Right cardiac atrium (tissue), 5 donors: Measurements from ENCODE around the gene ZNF668. TPM values are rescaled to one million over a fixed set of nuclear protein-coding genes. Genes with fewer than 3 reads are reported as not detected.
"Not testable (repeated sequence)": the region's sequence is repeated elsewhere in the genome, so short reads cannot be mapped to it uniquely, and the experiment has no call there.

Experiments used
- ATAC-seq, 2 donors: fragments of 200-7000 bp; cut with Tn5 transposase; one replicate each; pipeline versions ENCODE4 v1.8.0 to v1.9.1; 2020; ENCODE audit warnings: moderate library complexity in 2 of 2, mild to moderate bottlenecking in 1 of 2
- DNase-seq, 3 donors: peaks; one replicate each; pipeline ENCODE4 v3.0.0-alpha.2; 2020
- H3K27ac ChIP-seq: one replicate; pipeline ENCODE4 v1.5.1; 2013; ENCODE audit warnings: mild to moderate bottlenecking, low read length, control low read depth, moderate library complexity
- H3K27me3 ChIP-seq: one replicate; pipeline ENCODE4 v1.6.1; 2013; ENCODE audit not compliant: control insufficient read depth, insufficient read depth
- H3K4me1 ChIP-seq: one replicate; pipeline ENCODE4 v1.6.1; 2013; ENCODE audit warnings: low read length; ENCODE audit not compliant: control insufficient read depth, insufficient read depth
- H3K4me3 ChIP-seq: one replicate; pipeline ENCODE4 v1.5.1; 2013; ENCODE audit warnings: low read length, control low read depth
- H3K9me3 ChIP-seq: one replicate; pipeline ENCODE4 v1.6.1; 2013; ENCODE audit warnings: low read length; ENCODE audit not compliant: control insufficient read depth
- WGBS: extraction: QIAGEN DNeasy Blood & Tissue Kit; methylation state at CpG from one replicate; pipeline ENCODE4 v1.1.7; 2013; 5-methylcytosine and 5-hydroxymethylcytosine counted together
- intact Hi-C, 4 donors: fragments of 100-400 bp; cut with DNase I; formaldehyde crosslinking; loops; one replicate each; pipeline versions ENCODE4 v1.11.0 to v1.14.0; 2022 to 2023
- polyA plus RNA-seq: library from polyadenylated mRNA; stranded (reverse); fragments of 200-250 nt; gene quantifications from one replicate; pipeline ENCODE4 v1.2.3, GENCODE V29; 2013
- total RNA-seq, 4 donors: library from RNA; stranded (reverse); fragmentation: NEBNext Ultra II Directional; extraction: Animal tissue kit (Norgen Biotek cat#: 25700); gene quantifications; one replicate each; pipeline ENCODE4 v1.2.1, GENCODE V29; 2021
- donor health status: healthy with polysubstance abuse.
- donor health status: DM: no; HTN: yes; CAD: no.
- donor health status: DM: no; HTN: no; CAD: no.
- donor health status: DM: no; HTN: yes; CAD: no; lungs with severe emphysema.
- donor health status: DM: yes; HTN: yes; CAD: no.

ZNF668 gene
- total and polyA plus RNA-seq, 5 donors: 4.6 to 6.6 (median 5.0) TPM

DNA sequence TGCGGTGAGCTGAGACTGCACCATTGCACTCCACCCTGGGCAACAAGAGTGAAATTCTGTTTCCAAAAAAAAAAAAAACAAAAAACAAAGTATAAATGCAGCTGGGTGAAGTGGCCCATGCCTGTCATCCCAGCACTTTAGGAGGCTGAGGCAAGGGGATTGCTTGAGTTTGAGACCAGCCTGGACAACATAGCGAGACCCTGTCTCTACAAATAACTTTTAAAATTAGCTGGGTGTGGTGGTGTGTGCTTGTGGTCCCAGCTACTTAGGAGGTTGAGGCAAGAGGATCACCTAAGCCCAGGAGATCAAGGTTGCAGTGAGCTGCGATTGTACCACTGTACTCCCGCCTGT lies 50.8 kb downstream of the ZNF668 start:
- no peak for DNase-seq
- no peaks in the 10 kb centered on the region for H3K9me3 ChIP-seq
- H3K27ac ChIP-seq: no peak overlapping the region
- no peak for ATAC-seq
- WGBS: 89% methylated on average over 4 of the region's 4 CpGs
- no peaks in the 10 kb centered on the region for H3K27me3 ChIP-seq
- H3K4me3 ChIP-seq: no peak overlapping the region
- intact Hi-C loops: no loop called here
- H3K4me1 ChIP-seq: no peaks in the 10 kb centered on the region

DNA sequence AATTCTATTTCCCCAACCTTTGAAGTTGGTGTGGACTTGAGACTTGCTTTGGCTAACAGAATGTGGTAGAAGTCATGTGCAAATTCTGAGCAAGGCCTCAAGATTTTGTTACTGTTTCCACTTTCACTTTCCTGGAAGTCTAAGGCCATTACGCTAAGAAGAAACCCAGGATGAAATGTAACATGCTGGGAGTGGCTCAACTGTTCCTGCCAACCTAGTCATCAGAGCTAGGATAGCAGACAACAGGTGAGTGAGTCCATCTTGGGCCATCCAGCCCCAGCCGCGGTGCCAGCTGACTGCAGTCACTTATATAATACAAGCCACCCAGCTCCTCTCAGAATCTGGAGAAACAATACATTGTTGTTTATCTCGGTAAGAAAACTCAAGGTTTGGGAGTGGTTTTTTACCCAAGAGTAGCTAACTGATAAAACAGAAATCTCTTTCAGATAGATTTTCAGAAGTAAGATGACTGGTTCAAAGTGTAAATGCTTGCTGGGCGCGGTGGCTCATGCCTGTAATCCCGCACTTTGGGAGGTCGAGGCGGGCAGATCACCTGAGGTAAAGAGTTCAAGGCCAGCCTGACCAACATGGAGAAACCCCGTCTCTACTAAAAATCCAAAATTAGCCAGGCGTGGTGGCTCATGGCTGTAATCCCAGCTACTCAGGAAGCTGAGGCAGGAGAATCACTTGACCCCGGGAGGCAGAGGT lies 51.3 kb downstream of the ZNF668 start:
- Histone ChIP-seq H3K4me3 (no peak overlapping the region), H3K27me3 (no peaks in the 10 kb centered on the region), H3K27ac (no peak overlapping the region), H3K4me1 (no peaks in the 10 kb centered on the region), H3K9me3 (no peaks in the 10 kb centered on the region)
- no peak for DNase-seq
- 80% methylated on average over 12 of the region's 12 CpGs for WGBS
- intact Hi-C loops: no loop called here
- no peak for ATAC-seq

DNA sequence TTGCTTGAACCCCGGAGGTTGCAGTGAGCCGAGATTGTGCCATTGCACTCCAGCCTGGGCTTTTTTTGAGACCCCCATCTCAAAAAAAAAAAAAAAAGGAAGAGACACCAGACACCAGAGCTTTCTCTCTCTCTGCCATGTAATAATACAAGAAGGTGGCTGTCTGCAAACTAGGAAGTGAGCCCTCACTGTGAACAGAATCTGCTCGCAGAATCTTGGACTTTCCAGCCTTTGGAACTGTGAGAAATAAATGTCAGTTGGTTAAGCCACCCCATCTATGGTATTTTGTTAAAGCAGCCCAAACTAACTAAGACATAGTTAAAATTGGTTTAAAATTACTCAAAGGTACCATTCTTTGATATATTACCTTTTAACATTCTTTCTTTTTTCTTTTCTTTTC lies 53.5 kb downstream of the ZNF668 start:
- intact Hi-C loops: no loop called here
- ATAC-seq (no peak), DNase-seq (no peak)
- Histone ChIP-seq H3K4me1 (no peaks in the 10 kb centered on the region), H3K9me3 (no peaks in the 10 kb centered on the region), H3K27ac (no peak overlapping the region), H3K4me3 (no peak overlapping the region), H3K27me3 (no peaks in the 10 kb centered on the region)
- WGBS: 95% methylated on average over 3 of the region's 3 CpGs

GRCh38 chr16:31017756-31018155 lies 56.3 kb downstream of the ZNF668 start:
- H3K27me3 ChIP-seq, ATAC-seq, H3K27ac ChIP-seq, intact Hi-C loops, H3K4me3 ChIP-seq, H3K4me1 ChIP-seq, H3K9me3 ChIP-seq: not testable (repeated sequence)
- peak in 1 of 3 donors; percentile 4 for DNase-seq
- WGBS: 92% methylated on average over 10 of the region's 10 CpGs

- no peaks in the 10 kb centered on the region for H3K4me1 ChIP-seq
- H3K4me3 ChIP-seq: no peak overlapping the region
- H3K27me3 ChIP-seq: no peaks in the 10 kb centered on the region
- no peak overlapping the region for H3K27ac ChIP-seq
- H3K9me3 ChIP-seq: no peaks in the 10 kb centered on the region
- intact Hi-C loops: no loop called here
- DNase-seq (peak in 1 of 3 donors; percentile 28), ATAC-seq (no peak)
- WGBS: 64% methylated on average over 6 of the region's 6 CpGs
These were observed 58.0 kb downstream of the ZNF668 start for GRCh38 chr16:31016018-31016417.

GRCh38 chr16:31013292-31013691 lies 60.7 kb downstream of the ZNF668 start:
- H3K9me3 ChIP-seq, H3K4me1 ChIP-seq, intact Hi-C loops, DNase-seq, H3K27me3 ChIP-seq, ATAC-seq, H3K4me3 ChIP-seq, H3K27ac ChIP-seq: not testable (repeated sequence)

DNA sequence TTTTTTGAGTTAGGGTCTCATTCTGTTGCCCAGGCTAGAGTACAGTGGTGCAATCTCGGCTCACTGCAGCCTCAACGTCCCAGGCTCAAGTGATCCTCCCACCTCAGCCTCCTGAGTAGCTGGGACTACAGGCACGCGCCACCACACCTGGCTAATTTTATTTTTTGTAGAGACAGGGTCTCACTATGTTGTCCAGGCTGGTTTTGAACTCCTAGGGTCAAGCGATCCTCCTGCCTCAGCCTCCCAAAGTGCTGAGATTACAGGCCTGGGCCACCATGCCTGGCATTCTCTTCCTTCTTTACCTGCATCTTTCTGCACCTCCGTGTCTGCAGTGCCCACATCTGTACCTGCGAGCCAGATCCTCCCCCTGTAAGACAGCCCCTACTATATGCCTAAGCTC lies 62.2 kb downstream of the ZNF668 start:
- WGBS: 81% methylated on average over 7 of the region's 7 CpGs
- DNase-seq: peak in 1 of 3 donors; percentile 5
- ATAC-seq, H3K4me1 ChIP-seq, intact Hi-C loops, H3K4me3 ChIP-seq, H3K27me3 ChIP-seq, H3K27ac ChIP-seq, H3K9me3 ChIP-seq: not testable (repeated sequence)

Other genes with a start within 250 kb of the ZNF668 start
- gene BCL7C, start 180.2 kb downstream of the ZNF668 start, total RNA-seq: 10 to 100 TPM; 20.6 to 31.7 (median 26.3) TPM
- gene BCL7C, start 180.2 kb downstream of the ZNF668 start, polyA plus RNA-seq: 29.5 TPM
- gene CTF1, start 177.6 kb downstream of the ZNF668 start, total RNA-seq: 1 to 10 TPM; 7.4 to 9.8 (median 9.1) TPM
- 13.1 TPM for gene CTF1, start 177.6 kb downstream of the ZNF668 start, polyA plus RNA-seq
- gene FBXL19, start 150.7 kb downstream of the ZNF668 start, total RNA-seq: 1 to 10 TPM; 5.1 to 8.4 (median 6.6) TPM
- gene FBXL19, start 150.7 kb downstream of the ZNF668 start, polyA plus RNA-seq: 8.3 TPM
- 10 to 100 TPM; 11.8 to 14.6 (median 13.3) TPM for gene ORAI3, start 125.2 kb downstream of the ZNF668 start, total RNA-seq
- 15.5 TPM for gene ORAI3, start 125.2 kb downstream of the ZNF668 start, polyA plus RNA-seq
- gene SETD1A, start 116.5 kb downstream of the ZNF668 start, total RNA-seq: 10 to 100 TPM in 3 of 4 donors, 1 to 10 TPM in 1; 9.7 to 11.6 (median 10.2) TPM
- 9.6 TPM for gene SETD1A, start 116.5 kb downstream of the ZNF668 start, polyA plus RNA-seq
- 1 to 10 TPM; 4.1 to 7.4 (median 5.6) TPM for gene HSD3B7, start 89.0 kb downstream of the ZNF668 start, total RNA-seq
- 6.8 TPM for gene HSD3B7, start 89.0 kb downstream of the ZNF668 start, polyA plus RNA-seq
- gene STX1B, start 63.6 kb downstream of the ZNF668 start, total RNA-seq: 1 to 10 TPM; 1.6 to 2.1 (median 1.8) TPM
- 0.66 TPM for gene STX1B, start 63.6 kb downstream of the ZNF668 start, polyA plus RNA-seq
- 10 to 100 TPM; 39.6 to 51.3 (median 45.0) TPM for gene STX4, start 40.7 kb downstream of the ZNF668 start, total RNA-seq
- 47.3 TPM for gene STX4, start 40.7 kb downstream of the ZNF668 start, polyA plus RNA-seq
- 10 to 100 TPM in 1 of 4 donors, 1 to 10 TPM in 3; 7.8 to 10.3 (median 9.3) TPM for gene ZNF646, start 182 bp upstream of the ZNF668 start, total RNA-seq
- 6.4 TPM for gene ZNF646, start 182 bp upstream of the ZNF668 start, polyA plus RNA-seq
- 1 to 10 TPM in 2 of 4 donors, under 1 TPM in 2; 0.36 to 1.5 (median 0.88) TPM for gene PRSS53, start 14.7 kb upstream of the ZNF668 start, total RNA-seq
- 0.79 TPM for gene PRSS53, start 14.7 kb upstream of the ZNF668 start, polyA plus RNA-seq
- gene VKORC1, start 20.6 kb upstream of the ZNF668 start, total RNA-seq: 10 to 100 TPM; 40.8 to 56.0 (median 47.1) TPM
- 68.0 TPM for gene VKORC1, start 20.6 kb upstream of the ZNF668 start, polyA plus RNA-seq
- gene BCKDK, start 34.1 kb upstream of the ZNF668 start, total RNA-seq: 10 to 100 TPM; 43.8 to 50.8 (median 48.3) TPM
- gene BCKDK, start 34.1 kb upstream of the ZNF668 start, polyA plus RNA-seq: 42.2 TPM
- gene KAT8, start 43.4 kb upstream of the ZNF668 start, total RNA-seq: 10 to 100 TPM; 72.3 to 76.4 (median 75.2) TPM
- 77.0 TPM for gene KAT8, start 43.4 kb upstream of the ZNF668 start, polyA plus RNA-seq
- under 1 TPM in 2 of 4 donors, not detected in 2; 0.15 to 0.40 TPM for gene PRSS8, start 61.5 kb upstream of the ZNF668 start, total RNA-seq
- gene PRSS8, start 61.5 kb upstream of the ZNF668 start, polyA plus RNA-seq: 0.41 TPM
- gene PRSS36, start 75.8 kb upstream of the ZNF668 start, total RNA-seq: 1 to 10 TPM; 1.3 to 2.2 (median 1.8) TPM
- gene PRSS36, start 75.8 kb upstream of the ZNF668 start, polyA plus RNA-seq: 1.1 TPM
- gene FUS, start 105.9 kb upstream of the ZNF668 start, total RNA-seq: 100 to 1,000 TPM; 112 to 172 (median 138) TPM
- gene FUS, start 105.9 kb upstream of the ZNF668 start, polyA plus RNA-seq: 153 TPM
- 10 to 100 TPM in 1 of 4 donors, 1 to 10 TPM in 3; 6.6 to 13.2 (median 8.2) TPM for gene PYCARD, start 128.5 kb upstream of the ZNF668 start, total RNA-seq
- 8.0 TPM for gene PYCARD, start 128.5 kb upstream of the ZNF668 start, polyA plus RNA-seq
- gene TRIM72, start 139.9 kb upstream of the ZNF668 start, total RNA-seq: under 1 TPM in 3 of 4 donors, not detected in 1; 0.03 to 0.31 (median 0.14) TPM
- 0.11 TPM for gene TRIM72, start 139.9 kb upstream of the ZNF668 start, polyA plus RNA-seq
- not detected for gene PYDC1, start 142.9 kb upstream of the ZNF668 start, total RNA-seq
- 0.23 TPM for gene PYDC1, start 142.9 kb upstream of the ZNF668 start, polyA plus RNA-seq
- gene ITGAM, start 185.7 kb upstream of the ZNF668 start, total RNA-seq: 10 to 100 TPM in 2 of 4 donors, 1 to 10 TPM in 2; 7.6 to 13.8 (median 11.0) TPM
- 3.7 TPM for gene ITGAM, start 185.7 kb upstream of the ZNF668 start, polyA plus RNA-seq